Activated B cell treated with CpG ODN at 0.5 μM for 24 hours (primary cell): Measurements from ENCODE around the gene CD274. TPM values are rescaled to one million over a fixed set of nuclear protein-coding genes. Genes with fewer than 3 reads are reported as not detected.
A peak's percentile ranks its signal among the peaks of the same experiment; 100 is the strongest.

Source experiments
- ATAC-seq: fragments of 200-7000 bp; cut with Tn5 transposase; one replicate; pipeline ENCODE4 v1.10.0; 2021; ENCODE audit warnings: low read depth, mild to moderate bottlenecking, moderate library complexity
- CTCF ChIA-PET: fragments of 350-600 bp; sonication (Branson Sonifier 250); formaldehyde crosslinking; loops from one replicate; lab custom pipeline; 2021; ENCODE audit warnings: antibody characterized with exemption; lab: Charles Lee
- POLR2A ChIA-PET: fragments of 350-600 bp; sonication (Branson Sonifier 250); formaldehyde crosslinking; loops from one replicate; lab custom pipeline; 2021; ENCODE audit warnings: antibody characterized with exemption; lab: Charles Lee
- DNase-seq: peaks from one replicate; pipeline ENCODE4 v3.0.0; 2022
- H3K27ac Mint-ChIP-seq: one replicate; pipeline ENCODE4 v1.8.0; 2020; ENCODE audit warnings: mixed read lengths
- H3K27me3 Mint-ChIP-seq: one replicate; pipeline ENCODE4 v1.8.0; 2021; ENCODE audit warnings: mixed read lengths
- H3K36me3 Mint-ChIP-seq: one replicate; pipeline ENCODE4 v1.8.0; 2021; ENCODE audit warnings: low read depth, mixed read lengths
- H3K4me1 Mint-ChIP-seq: one replicate; pipeline ENCODE4 v1.8.0; 2021; ENCODE audit warnings: mixed read lengths
- H3K4me3 Mint-ChIP-seq: one replicate; pipeline ENCODE4 v1.8.0; 2020; ENCODE audit warnings: mild to moderate bottlenecking, mixed read lengths
- H3K9me3 Mint-ChIP-seq: one replicate; pipeline ENCODE4 v1.8.0; 2020; ENCODE audit warnings: mixed read lengths
- CTCF ChIP-seq: fragments of 200-600 bp; IDR thresholded peaks from one replicate; pipeline ENCODE4 v1.8.0; 2022; ENCODE audit warnings: antibody characterized with exemption, mild to moderate bottlenecking
- intact Hi-C: fragments of 100-400 bp; cut with micrococcal nuclease; formaldehyde crosslinking; loops from one replicate; pipeline ENCODE4 v1.15.1; 2024
- total RNA-seq: library from RNA; stranded (reverse); gene quantifications from 2 replicates; pipeline ENCODE4 v1.2.3, GENCODE V29; 2022

Gene CD274
- total RNA-seq, 1 donor from 2014 or later: 48.9 TPM

- intact Hi-C loops: loop anchor here (10.0 kb wide), 1 partner anchor 374 kb away; no protein-coding TSS in a partner anchor
- H3K4me1 Mint-ChIP-seq: peaks cover 61% of the 10 kb centered on the region
- no peak for TF ChIP-seq CTCF
- no peaks in the 10 kb centered on the region for H3K27me3 Mint-ChIP-seq
- ChIA-PET CTCF (interaction anchor here (1.0 to 4.6 kb wide), 5 partner anchors 10 to 262 kb away, joined by 3 to 90 read pairs (median 22); partner anchors contain the start of gene PLGRKT), POLR2A (interaction anchor here (1.2 to 5.5 kb wide), 7 partner anchors 11 to 179 kb away, joined by 3 to 178 read pairs (median 44); partner anchors contain the start of genes PLGRKT and RIC1)
- no peaks in the 10 kb centered on the region for H3K9me3 Mint-ChIP-seq
- peaks cover 19% of the 10 kb centered on the region for H3K36me3 Mint-ChIP-seq
- H3K27ac Mint-ChIP-seq: peak overlapping the region; percentile 96
- DNase-seq (no peak), ATAC-seq (no peak)
- peak overlapping the region; percentile 95 for H3K4me3 Mint-ChIP-seq
Measured at GRCh38 chr9:5448461-5449435, 1.6 kb upstream of the CD274 start.

GRCh38 chr9:5449521-5450358, 602 bp upstream of the CD274 start:
- intact Hi-C loops: loop anchor here (1.0 to 10.0 kb wide), 8 partner anchors 11 to 375 kb away; partner anchors contain the start of gene PDCD1LG2
- ChIA-PET POLR2A (interaction anchor here (0.5 to 5.5 kb wide), 17 partner anchors 10 to 383 kb away, joined by 3 to 178 read pairs (median 9); partner anchors contain the start of genes ERMP1, PDCD1LG2, PLGRKT and RIC1), CTCF (interaction anchor here (0.7 to 4.6 kb wide), 25 partner anchors 7 to 690 kb away, joined by 3 to 90 read pairs (median 5); partner anchors contain the start of genes INSL6, PDCD1LG2, PLGRKT and RIC1)
- peaks cover 21% of the 10 kb centered on the region for H3K36me3 Mint-ChIP-seq
- no peak for DNase-seq
- no peaks in the 10 kb centered on the region for H3K9me3 Mint-ChIP-seq
- H3K27ac Mint-ChIP-seq: peak overlapping the region; percentile 96
- ATAC-seq: peak; percentile 11
- peaks cover 67% of the 10 kb centered on the region for H3K4me1 Mint-ChIP-seq
- no peaks in the 10 kb centered on the region for H3K27me3 Mint-ChIP-seq
- peak overlapping the region; percentile 95 for H3K4me3 Mint-ChIP-seq
- no peak for TF ChIP-seq CTCF

- intact Hi-C loops: loop anchor here (5.0 kb wide), 4 partner anchors 40 to 265 kb away; partner anchors contain the start of gene PDCD1LG2
- Mint-ChIP-seq H3K27ac (peak overlapping the region; percentile 96), H3K4me1 (peaks cover 66% of the 10 kb centered on the region), H3K27me3 (no peaks in the 10 kb centered on the region), H3K4me3 (peak overlapping the region; percentile 95), H3K9me3 (no peaks in the 10 kb centered on the region), H3K36me3 (peaks cover 32% of the 10 kb centered on the region)
- ChIA-PET CTCF (no interaction called here), POLR2A (interaction anchor here (0.6 to 1.5 kb wide), 8 partner anchors 12 to 138 kb away, joined by 3 to 7 read pairs (median 5); partner anchors contain the start of gene PLGRKT)
- TF ChIP-seq CTCF: no peak
- DNase-seq (no peak), ATAC-seq (no peak)
Measured at GRCh38 chr9:5452286-5452609, 1.9 kb downstream of the CD274 start.

GRCh38 chr9:5453004-5453403, 2.7 kb downstream of the CD274 start:
- DNase-seq (no peak), ATAC-seq (no peak)
- H3K27ac Mint-ChIP-seq: no peak overlapping the region
- peaks cover 40% of the 10 kb centered on the region for H3K36me3 Mint-ChIP-seq
- POLR2A ChIA-PET: interaction anchor here (1.0 to 1.5 kb wide), 3 partner anchors 12 to 130 kb away, joined by 3 to 5 read pairs (median 5); partner anchors contain the start of gene PLGRKT
- H3K4me1 Mint-ChIP-seq: peaks cover 68% of the 10 kb centered on the region
- no peaks in the 10 kb centered on the region for H3K27me3 Mint-ChIP-seq
- intact Hi-C loops: loop anchor here (5.0 kb wide), 4 partner anchors 39 to 264 kb away; partner anchors contain the start of gene PDCD1LG2
- H3K4me3 Mint-ChIP-seq: peak overlapping the region; percentile 56
- no peak for TF ChIP-seq CTCF
- no peaks in the 10 kb centered on the region for H3K9me3 Mint-ChIP-seq
- CTCF ChIA-PET: no interaction called here
